Measurements from ENCODE around the gene PPFIBP1.
"Not testable (repeated sequence)": the region's sequence is repeated elsewhere in the genome, so short reads cannot be mapped to it uniquely, and the experiment has no call there.

Gene PPFIBP1

GRCh38 chr12:27631813-27632491 is 107.9 kb downstream of the PPFIBP1 start:
- DNase-seq, result no peak

DNA sequence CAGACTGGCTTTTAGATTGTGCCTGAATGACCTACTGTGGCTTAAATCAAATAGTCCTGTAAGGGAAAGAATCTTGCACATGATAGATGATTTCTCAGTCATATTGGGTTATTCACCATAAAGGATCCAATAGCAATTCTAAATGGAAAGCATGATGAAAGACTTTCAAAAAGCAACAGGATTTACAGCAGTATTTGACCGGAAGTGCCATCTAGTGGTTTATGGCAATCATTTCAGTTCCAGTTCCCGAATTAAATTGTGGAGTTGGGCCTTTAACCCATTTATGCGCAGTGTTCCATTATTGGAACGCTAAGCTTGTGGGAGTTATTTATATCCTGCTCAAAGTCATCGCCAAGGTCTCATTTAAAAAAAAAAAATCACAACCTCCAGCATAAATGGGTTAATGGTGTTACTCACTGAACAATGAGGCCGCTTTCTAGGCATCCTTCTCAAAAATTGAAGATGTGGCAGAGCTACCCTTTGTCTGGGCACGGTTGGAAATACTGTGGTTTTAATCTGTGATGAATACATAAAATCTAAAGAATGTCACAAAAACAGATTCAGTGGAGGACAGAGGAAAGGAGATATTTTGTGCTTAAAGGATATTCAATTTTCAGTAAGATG is 111.5 kb downstream of the PPFIBP1 start:
- no peak for DNase-seq

GRCh38 chr12:27636569-27636968 is 112.6 kb downstream of the PPFIBP1 start:
- DNase-seq, result not testable (repeated sequence)

DNA sequence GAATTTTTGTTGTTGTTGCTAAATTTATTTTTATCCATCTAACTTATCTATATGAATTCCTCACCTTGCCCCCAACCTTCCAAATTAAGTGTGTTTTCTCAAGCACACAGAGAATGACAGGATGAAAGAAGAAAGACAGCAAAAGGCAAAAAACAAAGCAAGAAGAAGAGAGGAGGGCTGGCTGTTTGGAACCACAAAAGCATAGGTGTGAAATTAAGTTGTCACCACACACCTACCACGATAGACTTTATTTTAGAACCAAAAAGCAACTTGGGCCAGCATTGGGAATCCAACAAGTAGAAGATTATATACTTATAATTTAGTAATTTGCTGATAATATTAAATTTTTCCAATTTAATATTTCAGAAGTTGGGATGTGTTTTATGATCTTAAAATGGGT is 113.5 kb downstream of the PPFIBP1 start:
- DNase-seq, result no peak

DNA sequence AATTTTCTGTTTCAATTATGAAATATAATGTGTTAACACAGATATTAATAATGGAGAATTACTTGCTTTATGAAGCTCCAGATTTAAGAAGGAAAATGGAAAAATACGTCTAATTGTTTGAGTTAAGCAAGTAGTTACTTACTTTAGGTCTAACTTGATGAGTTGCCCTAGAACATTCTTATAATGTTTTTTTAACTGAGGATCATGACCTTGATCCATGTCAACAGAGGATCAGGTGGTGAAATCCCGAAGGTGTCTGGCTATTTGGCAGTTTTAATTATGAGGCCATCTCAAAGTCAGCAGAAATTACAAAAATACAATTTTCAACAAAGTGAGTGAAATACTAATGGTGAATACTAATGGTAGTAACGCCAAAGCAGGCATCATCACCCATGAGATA is 115.3 kb downstream of the PPFIBP1 start:
- DNase-seq, result no peak

GRCh38 chr12:27640566-27641200 is 116.7 kb downstream of the PPFIBP1 start:
- DNase-seq, result not testable (repeated sequence)

DNA sequence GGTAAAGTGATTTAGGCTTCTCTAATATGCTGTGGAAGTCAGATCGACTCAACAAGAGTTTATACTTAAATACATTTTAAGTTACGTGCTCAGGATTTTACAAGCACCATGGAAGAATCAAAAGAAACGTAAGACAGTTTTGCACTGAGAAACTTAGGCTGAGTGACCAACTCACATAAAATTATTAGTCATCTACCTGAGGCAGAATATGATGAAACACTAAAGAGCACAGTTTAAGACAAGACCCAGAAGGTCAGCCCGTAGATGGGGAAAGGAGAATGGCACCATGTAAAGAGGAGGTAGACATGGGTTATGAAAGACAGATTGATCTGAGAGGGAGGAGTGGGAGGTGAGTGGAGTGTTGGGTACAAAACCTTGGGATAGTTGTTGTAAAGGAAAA is 118.4 kb downstream of the PPFIBP1 start:
- not testable (repeated sequence) for DNase-seq

- DNase-seq, result not testable (repeated sequence)
Measured at GRCh38 chr12:27642892-27643291, 118.9 kb downstream of the PPFIBP1 start.

DNA sequence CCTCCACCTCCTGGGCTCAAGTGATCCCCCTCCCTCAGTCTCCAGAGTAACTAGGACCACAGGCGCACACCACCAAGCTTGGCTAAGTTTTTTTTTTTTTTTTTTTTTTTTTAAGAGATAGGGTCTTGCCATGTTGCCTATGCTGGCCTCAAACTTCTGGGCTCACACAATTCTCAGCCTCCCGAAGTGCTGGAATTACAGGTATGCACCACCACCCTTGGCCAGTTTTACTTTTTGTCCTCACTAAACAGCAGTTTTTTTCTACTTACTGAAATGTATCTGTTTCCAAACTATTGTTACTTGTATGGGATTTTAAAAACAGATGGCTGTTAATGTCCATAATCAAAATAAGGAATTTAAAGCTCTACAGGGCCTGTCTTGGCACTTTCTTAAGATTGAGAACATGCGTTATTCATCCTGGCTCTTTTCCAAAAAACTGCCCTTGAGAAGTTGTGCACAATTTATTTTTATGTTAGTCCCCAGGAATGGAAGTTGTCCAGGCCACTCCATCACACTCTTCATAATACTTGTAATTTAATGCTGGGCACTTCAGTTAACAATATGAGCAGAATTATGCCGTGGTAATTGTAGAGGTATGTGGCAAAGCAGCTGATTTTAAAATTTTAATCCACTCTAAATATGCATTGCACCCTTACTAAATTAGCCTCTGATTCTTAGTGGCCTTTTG is 120.3 kb downstream of the PPFIBP1 start:
- no peak for DNase-seq

DNA sequence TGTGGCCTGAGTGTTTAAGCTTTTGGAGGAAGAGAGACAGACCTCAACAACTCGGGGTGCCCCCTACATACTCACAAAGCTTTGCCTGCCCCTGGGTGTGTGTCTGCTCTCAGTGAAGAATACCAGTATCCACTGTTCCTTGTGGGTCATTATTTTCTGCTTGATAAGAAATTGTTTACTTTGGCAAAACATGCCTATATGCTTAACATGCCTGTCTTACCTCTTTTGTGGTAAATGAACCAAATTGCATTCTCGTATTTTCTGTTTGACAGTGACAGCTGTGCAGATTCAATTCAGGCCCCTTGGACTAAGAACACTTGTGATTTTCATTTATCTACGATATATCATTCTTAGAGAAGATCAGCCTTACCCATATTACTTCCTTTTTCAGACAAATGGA is 121.7 kb downstream of the PPFIBP1 start:
- no peak for DNase-seq

- no peak for DNase-seq
Measured at GRCh38 chr12:27646149-27646548, 122.1 kb downstream of the PPFIBP1 start.

- DNase-seq, result no peak
Measured at GRCh38 chr12:27650011-27650410, 126.0 kb downstream of the PPFIBP1 start.

GRCh38 chr12:27651201-27651600 is 127.2 kb downstream of the PPFIBP1 start:
- no peak for DNase-seq

- peak in 1 of 2 experiments; percentile 1 for DNase-seq
Measured at GRCh38 chr12:27652174-27652763, 128.3 kb downstream of the PPFIBP1 start.

DNA sequence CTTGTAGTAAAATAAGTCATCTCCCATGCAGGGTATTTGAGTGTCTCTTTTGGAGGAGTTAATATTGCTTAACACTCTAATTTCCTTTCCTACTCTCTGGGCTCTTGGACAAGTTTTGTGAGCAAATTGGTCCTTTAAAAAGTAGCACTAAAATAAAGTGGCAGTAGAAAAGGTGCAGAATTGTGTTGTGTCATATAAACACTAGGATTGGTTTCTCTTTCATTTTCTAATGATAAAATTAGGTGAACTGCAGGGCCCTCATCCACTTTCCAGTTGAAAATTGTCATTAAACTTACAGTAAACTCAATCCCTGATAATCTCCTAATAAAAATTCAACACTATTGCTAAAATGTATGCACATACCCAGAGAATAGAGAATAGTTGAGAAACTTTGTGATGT is 129.7 kb downstream of the PPFIBP1 start:
- no peak for DNase-seq

GRCh38 chr12:27655476-27655875 is 131.5 kb downstream of the PPFIBP1 start:
- DNase-seq, result not testable (repeated sequence)

- no peak for DNase-seq
Measured at GRCh38 chr12:27657296-27657695, 133.3 kb downstream of the PPFIBP1 start.

DNA sequence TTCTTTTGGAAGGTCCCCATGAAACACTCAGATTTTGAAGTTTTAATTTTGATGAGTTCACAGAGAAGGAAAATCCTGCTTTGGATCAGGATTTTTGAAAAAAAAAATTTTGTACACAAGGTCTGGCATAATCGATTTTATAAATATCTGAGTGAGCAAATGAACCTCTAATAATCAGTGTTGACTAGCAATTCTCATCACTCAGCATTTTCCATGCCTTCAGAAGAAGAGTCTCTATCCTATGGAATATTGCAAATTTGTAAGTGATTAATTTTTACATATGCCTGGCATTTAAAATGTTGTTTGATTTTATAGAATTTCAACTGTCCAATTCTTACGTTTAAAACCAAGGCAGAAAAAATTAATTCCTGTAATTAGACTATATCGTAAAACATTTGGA is 141.7 kb downstream of the PPFIBP1 start:
- no peak for DNase-seq

GRCh38 chr12:27666510-27666909 is 142.5 kb downstream of the PPFIBP1 start:
- no peak for DNase-seq

- DNase-seq, result no peak
Measured at GRCh38 chr12:27667540-27667939, 143.5 kb downstream of the PPFIBP1 start.

DNA sequence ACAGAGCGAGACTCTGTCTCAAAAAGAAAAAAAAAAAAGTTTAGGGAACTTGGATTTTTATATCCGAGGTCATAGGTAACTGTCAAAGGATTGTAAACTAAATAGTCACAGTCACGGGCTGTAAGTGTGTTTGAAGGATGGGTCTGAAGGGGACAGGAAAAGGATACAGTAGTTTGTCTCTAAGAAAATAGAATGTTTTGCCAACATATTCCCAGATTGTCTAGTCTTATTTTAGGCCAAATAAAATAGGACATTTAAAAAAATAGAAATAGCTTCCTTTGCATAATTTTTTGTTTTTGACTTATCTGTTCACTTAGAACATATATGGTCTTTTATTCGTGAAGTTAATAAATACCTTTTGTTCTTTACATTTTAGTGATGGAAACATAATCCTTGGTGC is 148.0 kb downstream of the PPFIBP1 start:
- no peak for DNase-seq

GRCh38 chr12:27672643-27673042 is 148.6 kb downstream of the PPFIBP1 start:
- DNase-seq, result no peak

- DNase-seq, result no peak
Measured at GRCh38 chr12:27673101-27673718, 149.2 kb downstream of the PPFIBP1 start.
